Effector memory CD4-positive, alpha-beta T cell (primary cell): ENCODE results near the gene TMEM154.

Source experiments
- DNase-seq, 3 donors: peaks; one replicate each; pipeline ENCODE4 v3.0.0-alpha.2; 2020
- H3K27ac ChIP-seq: 2 replicates; pipeline ENCODE4 v1.7.0; 2013; ENCODE audit warnings: mild to moderate bottlenecking, low read length, moderate library complexity; ENCODE audit not compliant: insufficient read depth, poor library complexity, severe bottlenecking
- H3K27me3 ChIP-seq: replicated peaks from 2 replicates; pipeline ENCODE4 v1.7.0; 2013; ENCODE audit warnings: mild to moderate bottlenecking, low read length; ENCODE audit not compliant: insufficient read depth, control insufficient read depth, poor library complexity, severe bottlenecking
- H3K36me3 ChIP-seq: 2 replicates; pipeline ENCODE4 v1.7.0; 2013; ENCODE audit warnings: mild to moderate bottlenecking, low read length, moderate library complexity; ENCODE audit not compliant: control insufficient read depth, insufficient read depth
- H3K4me1 ChIP-seq: 2 replicates; pipeline ENCODE4 v1.7.0; 2013; ENCODE audit warnings: low read length, mild to moderate bottlenecking; ENCODE audit not compliant: control insufficient read depth, insufficient read depth, poor library complexity, severe bottlenecking
- H3K4me3 ChIP-seq: 2 replicates; pipeline ENCODE4 v1.7.0; 2013; ENCODE audit warnings: low read length, low read depth, mild to moderate bottlenecking; ENCODE audit not compliant: insufficient read depth, poor library complexity, severe bottlenecking
- H3K9me3 ChIP-seq: 2 replicates; pipeline ENCODE4 v1.7.0; 2013; ENCODE audit warnings: mild to moderate bottlenecking, low read length, moderate library complexity; ENCODE audit not compliant: control insufficient read depth

Gene TMEM154

GRCh38 chr4:152655272-152656129 is 24.3 kb downstream of the TMEM154 start:
- no peak overlapping the region for H3K27ac ChIP-seq
- no peak overlapping the region for H3K4me3 ChIP-seq
- peaks cover 10% of the 10 kb centered on the region for H3K36me3 ChIP-seq
- H3K9me3 ChIP-seq: peaks cover 7% of the 10 kb centered on the region
- DNase-seq: no peak
- no peaks in the 10 kb centered on the region for H3K4me1 ChIP-seq
- no peaks in the 10 kb centered on the region for H3K27me3 ChIP-seq

DNA sequence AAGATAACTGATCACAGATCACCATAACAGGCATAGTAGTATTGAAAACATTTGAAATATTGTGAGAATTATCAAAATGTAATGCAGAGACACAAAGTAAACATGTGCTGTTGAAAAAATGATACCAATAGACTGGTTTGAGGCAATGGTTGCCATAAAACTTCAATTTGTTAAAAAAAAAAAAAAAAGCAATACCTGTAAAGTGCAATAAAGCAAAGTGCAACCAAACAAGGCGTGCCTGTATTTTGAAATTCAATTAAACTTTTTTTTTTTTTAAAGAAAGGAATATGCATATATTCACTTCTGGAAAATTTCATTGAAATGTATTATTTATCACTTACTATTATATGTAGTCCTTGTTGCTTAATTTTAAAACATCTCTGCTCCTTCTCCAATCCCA is 27.7 kb downstream of the TMEM154 start:
- Histone ChIP-seq H3K4me1 (no peaks in the 10 kb centered on the region), H3K4me3 (no peak overlapping the region), H3K27ac (no peak overlapping the region), H3K9me3 (no peaks in the 10 kb centered on the region), H3K27me3 (no peaks in the 10 kb centered on the region), H3K36me3 (peaks cover 7% of the 10 kb centered on the region)
- DNase-seq: no peak

DNA sequence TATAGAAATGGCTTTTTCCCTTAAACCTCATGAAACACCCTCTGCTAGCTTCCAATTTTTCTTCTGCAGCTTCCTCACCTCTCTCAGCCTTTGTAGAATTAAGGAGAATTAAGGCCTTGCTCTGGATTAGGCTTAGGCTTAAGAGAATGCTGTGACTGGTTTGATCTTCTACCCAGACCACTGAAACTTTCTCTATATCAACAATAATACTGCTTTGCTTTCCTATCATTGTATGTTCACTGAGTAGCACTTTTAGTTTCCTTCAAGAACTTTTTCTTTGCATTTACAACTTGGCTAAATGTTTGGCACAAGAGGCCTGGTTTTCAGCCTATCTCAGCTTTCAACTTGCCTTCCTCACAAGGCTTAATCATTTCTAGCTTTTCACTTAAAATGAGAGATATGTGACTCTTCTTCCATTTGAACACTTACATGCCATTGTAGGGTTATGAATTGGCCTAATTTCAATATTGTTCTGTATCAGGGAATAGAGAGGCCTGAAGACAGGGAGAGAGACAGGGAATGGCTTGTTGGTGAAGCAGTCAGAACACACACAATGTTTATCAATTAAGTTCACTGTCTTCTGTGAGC is 28.2 kb downstream of the TMEM154 start:
- Histone ChIP-seq H3K27me3 (no peaks in the 10 kb centered on the region), H3K36me3 (peaks cover 7% of the 10 kb centered on the region), H3K4me3 (no peak overlapping the region), H3K27ac (no peak overlapping the region), H3K9me3 (no peaks in the 10 kb centered on the region), H3K4me1 (no peaks in the 10 kb centered on the region)
- DNase-seq: no peak

DNA sequence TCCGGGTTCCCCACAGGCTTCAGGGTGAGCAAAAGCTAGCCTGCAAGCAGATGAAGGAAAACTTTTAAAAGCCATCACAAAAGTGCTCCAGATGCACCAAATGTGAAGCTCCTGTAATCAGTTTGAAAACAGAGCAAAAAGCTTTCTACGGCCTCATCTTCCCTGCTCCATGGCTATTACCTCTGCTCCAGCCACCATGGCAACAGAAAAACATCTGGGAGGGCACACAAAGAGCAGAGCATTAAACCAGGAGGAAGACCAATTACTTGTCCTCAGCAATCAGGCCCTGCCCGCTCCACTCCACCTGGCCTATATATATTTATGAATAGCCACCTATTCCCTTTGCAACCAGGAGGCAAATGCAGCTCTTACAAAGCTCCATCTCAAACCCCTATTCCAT is 33.6 kb downstream of the TMEM154 start:
- H3K27ac ChIP-seq: no peak overlapping the region

DNA sequence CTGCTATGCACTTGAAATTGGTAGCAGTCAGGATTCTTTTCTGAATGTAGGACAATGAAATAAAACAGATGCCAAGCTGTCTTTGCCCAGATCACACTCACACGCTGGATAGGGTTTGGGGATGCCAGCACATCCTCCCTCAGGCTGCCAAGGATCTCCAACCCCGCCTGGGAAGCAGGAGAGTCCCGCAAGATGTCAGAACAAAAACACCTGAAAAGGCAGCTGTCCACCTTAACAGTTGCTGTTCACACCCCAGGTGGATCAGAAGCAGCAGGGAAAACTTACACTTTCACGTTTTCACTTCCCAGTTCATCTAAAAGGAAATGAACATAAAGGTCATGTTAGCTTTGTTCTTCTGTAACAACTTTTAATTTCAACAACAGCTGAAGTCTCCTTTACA is 35.7 kb downstream of the TMEM154 start:
- H3K9me3 ChIP-seq: no peaks in the 10 kb centered on the region
- H3K4me1 ChIP-seq: peaks cover 11% of the 10 kb centered on the region
- no peaks in the 10 kb centered on the region for H3K27me3 ChIP-seq
- DNase-seq: no peak
- H3K36me3 ChIP-seq: no peaks in the 10 kb centered on the region
- H3K27ac ChIP-seq: no peak overlapping the region
- no peak overlapping the region for H3K4me3 ChIP-seq

More for the DNA sequence above, 33.6 kb downstream of the TMEM154 start:
- Histone ChIP-seq H3K27me3 (no peaks in the 10 kb centered on the region), H3K4me1 (peaks cover 8% of the 10 kb centered on the region), H3K9me3 (no peaks in the 10 kb centered on the region), H3K4me3 (no peak overlapping the region), H3K36me3 (peaks cover 1% of the 10 kb centered on the region)
- no peak for DNase-seq

GRCh38 chr4:152643153-152644035 is 36.4 kb downstream of the TMEM154 start:
- Histone ChIP-seq H3K4me1 (peaks cover 11% of the 10 kb centered on the region), H3K4me3 (no peak overlapping the region), H3K9me3 (no peaks in the 10 kb centered on the region), H3K27ac (no peak overlapping the region), H3K27me3 (no peaks in the 10 kb centered on the region), H3K36me3 (no peaks in the 10 kb centered on the region)
- DNase-seq: peak in 1 of 3 donors; percentile 0

GRCh38 chr4:152640058-152640921 is 39.5 kb downstream of the TMEM154 start:
- H3K9me3 ChIP-seq: no peaks in the 10 kb centered on the region
- no peaks in the 10 kb centered on the region for H3K36me3 ChIP-seq
- no peak overlapping the region for H3K4me3 ChIP-seq
- H3K4me1 ChIP-seq: peaks cover 11% of the 10 kb centered on the region
- DNase-seq: no peak
- no peak overlapping the region for H3K27ac ChIP-seq
- H3K27me3 ChIP-seq: no peaks in the 10 kb centered on the region

GRCh38 chr4:152635851-152636250 is 43.9 kb downstream of the TMEM154 start:
- DNase-seq: no peak
- Histone ChIP-seq H3K9me3 (no peaks in the 10 kb centered on the region), H3K4me1 (peaks cover 3% of the 10 kb centered on the region), H3K36me3 (no peaks in the 10 kb centered on the region), H3K27me3 (no peaks in the 10 kb centered on the region), H3K4me3 (no peak overlapping the region), H3K27ac (no peak overlapping the region)

DNA sequence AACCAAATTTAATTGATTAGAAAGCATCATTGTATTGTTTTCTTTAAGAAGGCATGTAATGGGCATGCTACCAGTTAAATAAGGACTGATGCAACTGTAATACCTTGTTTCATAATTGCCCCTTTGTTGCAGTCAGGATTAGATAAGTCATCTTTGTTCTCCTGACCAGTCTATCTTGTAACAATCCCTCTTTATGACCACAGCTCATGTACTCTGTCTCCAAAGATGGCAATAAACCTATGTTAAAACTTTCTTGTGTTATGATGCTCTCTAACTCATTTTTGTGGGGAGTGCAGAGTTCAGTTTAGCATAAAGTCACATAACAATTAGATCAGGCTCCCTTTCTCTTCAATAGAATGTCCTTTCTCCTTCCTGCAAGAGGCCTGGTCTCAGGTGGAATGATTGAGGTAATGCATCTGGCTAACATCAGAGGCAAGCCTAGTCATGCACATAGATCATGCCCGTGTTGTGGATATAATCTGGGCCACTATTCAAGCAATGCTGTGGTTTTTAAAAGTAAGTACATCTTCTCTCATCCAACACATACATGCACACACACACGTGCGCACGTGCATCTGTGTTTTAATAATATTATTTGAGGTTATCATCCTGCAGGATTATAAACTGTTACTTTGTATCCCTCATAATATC is 45.6 kb downstream of the TMEM154 start:
- Histone ChIP-seq H3K4me3 (no peak overlapping the region), H3K9me3 (no peaks in the 10 kb centered on the region), H3K27me3 (no peaks in the 10 kb centered on the region), H3K36me3 (peaks cover under 1% of the 10 kb centered on the region), H3K4me1 (no peaks in the 10 kb centered on the region), H3K27ac (no peak overlapping the region)
- no peak for DNase-seq
